Lung (tissue), 13 donors: ENCODE data around the gene FAM83D. TPM values are rescaled to one million over a fixed set of nuclear protein-coding genes. Genes with fewer than 3 reads are reported as not detected.

Experiments
- ATAC-seq: fragments of 200-7000 bp; cut with Tn5 transposase; one replicate; pipeline ENCODE4 v1.9.1; 2020; ENCODE audit warnings: moderate number of reproducible peaks; ENCODE audit not compliant: insufficient read depth, low FRiP score
- DNase-seq, 3 donors: peaks; one replicate each; pipeline ENCODE4 v3.0.0-alpha.2; 2013 to 2017
- H3K27ac ChIP-seq, 2 donors: one replicate each; pipeline ENCODE4 v1.5.1; 2013; ENCODE audit warnings: mild to moderate bottlenecking in 2 of 2, moderate library complexity in 2 of 2, control low read depth in 1 of 2, inconsistent platforms in 1 of 2, low read depth in 1 of 2, low read length in 1 of 2
- H3K27me3 ChIP-seq, 3 donors: one replicate each; pipeline ENCODE4 v1.5.1; 2013; ENCODE audit warnings: low read length in 2 of 3; ENCODE audit not compliant: control insufficient read depth in 3 of 3, insufficient read depth in 3 of 3
- H3K36me3 ChIP-seq, 4 donors: one replicate each; pipeline ENCODE4 v1.5.1; 2013; ENCODE audit warnings: low read length in 4 of 4, mild to moderate bottlenecking in 1 of 4, moderate library complexity in 1 of 4; ENCODE audit not compliant: control insufficient read depth in 4 of 4, insufficient read depth in 4 of 4
- H3K4me1 ChIP-seq, 5 donors: one replicate each; pipeline ENCODE4 v1.5.1; 2013; ENCODE audit warnings: low read length in 5 of 5, mild to moderate bottlenecking in 2 of 5, moderate library complexity in 1 of 5; ENCODE audit not compliant: control insufficient read depth in 5 of 5, insufficient read depth in 5 of 5
- H3K4me3 ChIP-seq: one replicate; pipeline ENCODE4 v1.5.1; 2013; ENCODE audit warnings: mild to moderate bottlenecking, control low read depth, moderate library complexity
- H3K9ac ChIP-seq, 2 donors: one replicate each; pipeline ENCODE4 v1.5.1; 2013; ENCODE audit warnings: low read length in 2 of 2, control low read depth in 1 of 2; ENCODE audit not compliant: insufficient read depth in 1 of 2
- H3K9me3 ChIP-seq, 4 donors: one replicate each; pipeline ENCODE4 v1.5.1; 2013; ENCODE audit warnings: low read length in 3 of 4, mild to moderate bottlenecking in 1 of 4, moderate library complexity in 1 of 4; ENCODE audit not compliant: control insufficient read depth in 4 of 4, insufficient read depth in 3 of 4
- CTCF ChIP-seq: IDR thresholded peaks from 2 replicates; pipeline ENCODE4 v1.5.1; 2012; ENCODE audit warnings: mild to moderate bottlenecking; ENCODE audit errors: control extremely low read depth, extremely low read depth
- WGBS, 2 donors: extraction: QIAGEN DNeasy Blood & Tissue Kit; methylation state at CpG; one replicate each; pipeline ENCODE4 v1.1.7; 2013; 5-methylcytosine and 5-hydroxymethylcytosine counted together
- polyA plus RNA-seq, 2 donors: library from polyadenylated mRNA; stranded (reverse); fragments of 200-250 nt; gene quantifications; one replicate each; pipeline ENCODE4 v1.2.1, GENCODE V29; 2013
- small RNA-seq: library from RNA; depleted of rRNA; stranded (forward); fragments of <200 nt; gene quantifications from one replicate; pipeline ENCODE3, GENCODE V24; 2014; ENCODE audit warnings: low replicate concordance
- total RNA-seq, 2 donors: library from RNA; depleted of rRNA in 1 of 2; stranded (reverse); fragments of >200 nt in 1 of 2; gene quantifications; one replicate each; pipeline ENCODE4 v1.2.1, GENCODE V29; 2014 to 2021
- donor health status: control.
- donor health status: control.
- donor health status: Bipolar disorder and iron deficiency.
- donor health status: healthy.
- donor health status: DM: yes; HTN: yes; CAD: no.

Gene FAM83D
- total and polyA plus RNA-seq, 4 donors: 0.94 to 3.6 (median 2.8) TPM

GRCh38 chr20:38999217-38999616, 73.0 kb downstream of the FAM83D start:
- no peak overlapping the region for H3K27ac ChIP-seq
- no peak overlapping the region for H3K9ac ChIP-seq
- H3K27me3 ChIP-seq: no peaks in the 10 kb centered on the region
- DNase-seq: no peak
- peaks cover 27 to 44% (median 32%) of the 10 kb centered on the region in 4 donors for H3K36me3 ChIP-seq
- no peak for TF ChIP-seq CTCF
- WGBS, 2 donors: 95 to 100% methylated on average over 3 of the region's 3 CpGs
- no peak for ATAC-seq
- H3K4me3 ChIP-seq: no peak overlapping the region
- H3K9me3 ChIP-seq: no peaks in the 10 kb centered on the region
- no peaks in the 10 kb centered on the region for H3K4me1 ChIP-seq

- Histone ChIP-seq H3K27ac (no peak overlapping the region), H3K9ac (no peak overlapping the region), H3K9me3 (no peaks in the 10 kb centered on the region), H3K4me3 (no peak overlapping the region), H3K4me1 (no peaks in the 10 kb centered on the region), H3K36me3 (peaks cover 30 to 43% (median 33%) of the 10 kb centered on the region in 4 donors), H3K27me3 (no peaks in the 10 kb centered on the region)
- 89 to 93% methylated on average over 6 of the region's 6 CpGs for WGBS, 2 donors
- TF ChIP-seq CTCF: no peak
- no peak for ATAC-seq
- DNase-seq: no peak
Observed at GRCh38 chr20:38999965-39000910, 74.0 kb downstream of the FAM83D start.

Small RNAs within 50 kb of the gene (small RNA-seq; reads per million reads assigned to genes)
- gene AL023803.1: not detected

Other genes starting within 250 kb of the FAM83D start
- gene SLC32A1, start 201.9 kb upstream of the FAM83D start, total RNA-seq: not detected
- gene SLC32A1, start 201.9 kb upstream of the FAM83D start, polyA plus RNA-seq: not detected
- gene ACTR5, start 178.0 kb upstream of the FAM83D start, total RNA-seq: 1 to 10 TPM; 6.7 to 9.5 TPM
- 1 to 10 TPM; 5.3 to 6.1 TPM for gene ACTR5, start 178.0 kb upstream of the FAM83D start, polyA plus RNA-seq
- gene PPP1R16B, start 120.7 kb upstream of the FAM83D start, total RNA-seq: 10 to 100 TPM in 1 of 2 donors, 1 to 10 TPM in 1; 6.0 to 15.0 TPM
- 1 to 10 TPM; 2.6 to 8.3 TPM for gene PPP1R16B, start 120.7 kb upstream of the FAM83D start, polyA plus RNA-seq
- gene DHX35, start 35.9 kb downstream of the FAM83D start, total RNA-seq: 10 to 100 TPM; 10.1 to 15.5 TPM
- gene DHX35, start 35.9 kb downstream of the FAM83D start, polyA plus RNA-seq: 1 to 10 TPM; 4.4 to 6.4 TPM